Subcutaneous adipose tissue (tissue), 4 donors: Measurements from ENCODE around the gene PGGT1B. TPM values are rescaled to one million over a fixed set of nuclear protein-coding genes. Genes with fewer than 3 reads are reported as not detected.

Source experiments
- CTCF ChIP-seq: fragments of 450-650 bp; IDR thresholded peaks from one replicate; pipeline ENCODE4 v1.5.1; 2016; ENCODE audit warnings: low read depth, mild to moderate bottlenecking, control low read depth, antibody characterized with exemption, moderate library complexity
- total RNA-seq, 4 donors: library from RNA; depleted of rRNA; stranded (reverse); fragments of >200 nt; gene quantifications; one replicate each; pipeline ENCODE4 v1.1.0, GENCODE V29; 2016

The PGGT1B gene
- total RNA-seq, 4 donors from 2014 or later, result 9.8 to 24.1 (median 11.3) TPM

- no peak for TF ChIP-seq CTCF
These were observed 9.8 kb upstream of the PGGT1B start for GRCh38 chr5:115272297-115272958.

GRCh38 chr5:115271295-115272050 is 8.8 kb upstream of the PGGT1B start:
- TF ChIP-seq CTCF, result no peak

DNA sequence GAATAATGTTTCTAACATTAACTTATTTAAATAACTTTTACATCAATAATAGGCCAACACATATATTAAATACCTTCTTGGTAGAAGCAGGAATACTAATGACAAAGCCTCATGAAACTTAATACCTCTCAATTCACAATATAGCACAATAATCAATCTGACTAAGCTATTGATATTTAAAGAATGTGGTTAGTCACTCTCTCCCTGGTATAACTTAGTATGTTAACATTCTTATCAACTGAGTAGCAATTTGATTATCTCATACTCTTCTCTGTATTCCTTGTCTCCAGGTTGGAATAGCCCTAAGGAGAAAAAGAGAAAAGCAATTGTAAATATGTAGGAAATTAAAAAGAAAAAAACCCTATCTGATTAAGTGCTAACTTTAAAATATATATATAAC is 4.9 kb upstream of the PGGT1B start:
- TF ChIP-seq CTCF, result no peak

GRCh38 chr5:115265220-115265619 is 2.5 kb upstream of the PGGT1B start:
- TF ChIP-seq CTCF, result no peak

GRCh38 chr5:115264786-115265185 is 2.1 kb upstream of the PGGT1B start:
- TF ChIP-seq CTCF, result no peak

DNA sequence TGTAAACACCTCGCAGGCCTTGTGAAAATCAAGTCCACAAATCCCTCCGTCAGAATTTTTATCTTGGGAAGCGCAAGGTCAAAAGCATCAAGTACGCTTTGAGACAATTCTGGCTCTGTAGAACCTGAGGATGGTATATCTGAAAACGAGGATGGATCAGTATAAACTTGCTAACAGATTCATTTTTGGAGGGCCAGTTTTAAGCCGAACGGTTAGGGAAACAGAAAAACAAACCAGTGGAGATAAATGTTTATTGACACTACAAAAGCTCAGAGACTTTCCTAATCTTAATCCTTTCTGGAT is 352 bp upstream of the PGGT1B start:
- no peak for TF ChIP-seq CTCF

DNA sequence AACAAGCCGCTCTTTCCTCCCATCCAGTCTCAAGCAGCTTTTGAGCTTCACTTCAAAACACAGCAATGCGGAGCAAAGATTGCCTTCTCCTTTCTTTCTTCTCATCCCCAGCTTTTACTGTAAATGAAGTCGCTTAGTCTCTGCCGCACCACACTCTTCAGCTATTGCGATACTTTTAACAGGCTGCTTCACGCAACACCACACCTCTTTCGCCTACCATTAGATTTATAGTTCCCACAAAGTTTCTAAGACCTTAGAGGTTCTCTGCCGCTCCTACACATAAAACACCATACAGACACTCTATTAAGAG is 711 bp downstream of the PGGT1B start:
- TF ChIP-seq CTCF, result no peak
